HepG2 (cell line): Measurements from ENCODE around the gene COBLL1. TPM values are rescaled to one million over a fixed set of nuclear protein-coding genes. Genes with fewer than 3 reads are reported as not detected.

Experiments used
- ATAC-seq: fragments of 200-7000 bp; cut with Tn5 transposase; 3 replicates; pipeline ENCODE4 v1.9.1; 2020; ENCODE audit warnings: mild to moderate bottlenecking, moderate library complexity
- BruUV-seq: library from RNA; stranded (reverse); fragments of 400-500 nt; replicated peaks from 2 replicates; lab custom pipeline; 2021; lab: Mats Ljungman, UMichigan
- CTCF ChIA-PET: fragments of 300-600 bp; formaldehyde crosslinking; extraction: SDS; loops from one replicate; lab custom pipeline; 2021; ENCODE audit warnings: low total read pairs, inconsistent platforms, low intra/inter-chr PET ratio; lab: Yijun Ruan, JAX
- POLR2A ChIA-PET: fragments of 350-600 bp; sonication (Branson Sonifier 250); formaldehyde crosslinking; loops from one replicate; lab custom pipeline; 2020; ENCODE audit warnings: antibody characterized with exemption, inconsistent platforms; lab: Yijun Ruan, JAX
- DNase-seq: peaks from one replicate; pipeline ENCODE4 v3.0.0-alpha.2; 2015; ENCODE audit warnings: low spot score
- FAIRE-seq: peaks from 3 replicates; lab custom pipeline; 2011; peaks lifted over from hg19 to GRCh38; lab: Jason Lieb, UNC
- H2AFZ ChIP-seq: one replicate; pipeline ENCODE4 v1.6.1; 2011; ENCODE audit warnings: low read length, inconsistent platforms
- H3K27ac ChIP-seq: fragments of 300-600 bp; 3 replicates; pipeline ENCODE4 v1.8.0; 2011; ENCODE audit warnings: mixed run types, mild to moderate bottlenecking, mixed read lengths, low read length, inconsistent platforms; ENCODE audit not compliant: insufficient read depth; ENCODE audit errors: extremely low read length
- H3K27me3 ChIP-seq, 2 experiments: fragments of 200-600 bp in 1 of 2; 2 replicates in 1 of 2; 3 replicates in 1 of 2; pipeline versions ENCODE4 v1.6.0 to v1.8.0; 2011; ENCODE audit warnings: low read length in 2 of 2, mild to moderate bottlenecking in 2 of 2, moderate library complexity in 2 of 2, inconsistent platforms in 1 of 2; ENCODE audit not compliant: insufficient read depth in 2 of 2, control insufficient read depth in 1 of 2
- H3K36me3 ChIP-seq, 2 experiments: fragments of 200-600 bp in 1 of 2; replicated peaks in 1 of 2; 2 replicates in 1 of 2; 3 replicates in 1 of 2; pipeline versions ENCODE4 v1.5.1 to v1.8.0; 2011; ENCODE audit warnings: low read length in 2 of 2, inconsistent platforms in 1 of 2; ENCODE audit not compliant: insufficient read depth in 2 of 2, control insufficient read depth in 1 of 2
- H3K4me1 ChIP-seq: 2 replicates; pipeline ENCODE4 v1.5.1; 2012; ENCODE audit warnings: low read length, inconsistent platforms; ENCODE audit not compliant: insufficient read depth
- H3K4me2 ChIP-seq: 2 replicates; pipeline ENCODE4 v1.6.0; 2011; ENCODE audit warnings: low read depth, low read length, inconsistent platforms
- H3K4me3 ChIP-seq, 3 experiments: fragments of 200-600 bp in 1 of 3; sonication (generic), shearing (Covaris generic) in 1 of 3; replicated peaks in 1 of 3; 2 replicates each; pipeline ENCODE4 v1.5.1; 2011 to 2016; ENCODE audit warnings: low read length in 3 of 3, inconsistent platforms in 2 of 3, low read depth in 2 of 3, mild to moderate bottlenecking in 2 of 3, control low read depth in 1 of 3, mixed read lengths in 1 of 3; ENCODE audit not compliant: insufficient read depth in 1 of 3
- H3K79me2 ChIP-seq: one replicate; pipeline ENCODE4 v1.6.1; 2011; ENCODE audit warnings: low read length, inconsistent platforms; ENCODE audit not compliant: insufficient read depth
- H3K9ac ChIP-seq: 2 replicates; pipeline ENCODE4 v1.6.0; 2011; ENCODE audit warnings: mild to moderate bottlenecking, low read depth, low read length, inconsistent platforms; ENCODE audit not compliant: insufficient read depth
- H3K9me3 ChIP-seq: 2 replicates; pipeline ENCODE4 v1.5.1; 2012; ENCODE audit warnings: mild to moderate bottlenecking, low read length
- H4K20me1 ChIP-seq: 2 replicates; pipeline ENCODE4 v1.6.0; 2011; ENCODE audit warnings: inconsistent platforms, mild to moderate bottlenecking, low read length, moderate library complexity; ENCODE audit not compliant: insufficient read depth
- CENPT ChIP-seq: sonication (generic); formaldehyde crosslinking; IDR thresholded peaks from 2 replicates; pipeline ENCODE4 v1.8.0; 2022; ENCODE audit warnings: low read depth, mild to moderate bottlenecking, moderate library complexity, missing genetic modification reagents
- EP300 ChIP-seq, 3 experiments: sonication (generic) in 1 of 3; formaldehyde crosslinking in 1 of 3; IDR thresholded peaks; 2 replicates each; pipeline versions ENCODE4 v1.5.1 to v1.6.1; 2011 to 2020; ENCODE audit warnings: low read depth in 2 of 3, low read length in 2 of 3, borderline replicate concordance in 1 of 3, improper control_type of control experiment in 1 of 3, mild to moderate bottlenecking in 1 of 3, missing genetic modification reagents in 1 of 3, moderate library complexity in 1 of 3
- HMG20A ChIP-seq: IDR thresholded peaks from 2 replicates; pipeline ENCODE4 v1.6.1; 2016; ENCODE audit warnings: borderline replicate concordance
- IRX3 ChIP-seq: sonication (generic); formaldehyde crosslinking; IDR thresholded peaks from 2 replicates; pipeline ENCODE4 v1.8.1; 2023; ENCODE audit warnings: mild to moderate bottlenecking, low read depth, missing genetic modification reagents, borderline replicate concordance
- TBX2 ChIP-seq: sonication (generic); formaldehyde crosslinking; IDR thresholded peaks from 2 replicates; pipeline ENCODE4 v1.5.0; 2020; ENCODE audit warnings: missing genetic modification reagents, mild to moderate bottlenecking, borderline replicate concordance
- THYN1 ChIP-seq: sonication (generic); formaldehyde crosslinking; IDR thresholded peaks from 2 replicates; pipeline ENCODE4 v1.8.1; 2023; ENCODE audit warnings: low read depth, mild to moderate bottlenecking, moderate library complexity, missing genetic modification reagents, borderline replicate concordance
- ZFP41 ChIP-seq: sonication (generic); formaldehyde crosslinking; IDR thresholded peaks from 2 replicates; pipeline ENCODE4 v1.4.0; 2020; ENCODE audit warnings: mild to moderate bottlenecking, missing genetic modification reagents, borderline replicate concordance
- ZNF34 ChIP-seq: sonication (generic); formaldehyde crosslinking; IDR thresholded peaks from 2 replicates; pipeline ENCODE4 v1.4.0; 2020; ENCODE audit warnings: mild to moderate bottlenecking, missing genetic modification reagents, borderline replicate concordance
- ZNF446 ChIP-seq: sonication (generic); formaldehyde crosslinking; IDR thresholded peaks from 2 replicates; pipeline ENCODE4 v1.5.0; 2020; ENCODE audit warnings: mild to moderate bottlenecking, missing genetic modification reagents
- ZNF747 ChIP-seq: sonication (generic); formaldehyde crosslinking; IDR thresholded peaks from 2 replicates; pipeline ENCODE4 v1.8.1; 2023; ENCODE audit warnings: missing genetic modification reagents, mild to moderate bottlenecking, borderline replicate concordance
- WGBS: methylation state at CpG from one replicate; pipeline ENCODE4 v1.1.6; 2017; ENCODE audit warnings: low lambda C conversion rate; 5-methylcytosine and 5-hydroxymethylcytosine counted together
- in situ Hi-C: cut with HindIII; loops from 2 replicates; pipeline ENCODE4 v1.10.0; 2017; ENCODE audit warnings: low pct_unique_long_range_greater_than_20kb; ENCODE audit not compliant: extremely low pct_ligation_motif_present
- intact Hi-C: fragments of 100-400 bp; cut with micrococcal nuclease; formaldehyde crosslinking; loops from one replicate; pipeline ENCODE4 v1.10.0; 2022; ENCODE audit not compliant: unreplicated experiment
- polyA plus RNA-seq, 8 experiments: library from polyadenylated mRNA; depleted of rRNA in 3 of 8; stranded (reverse) in 7 of 8; unstranded in 1 of 8; fragments of >200 nt; fragmentation: Illumina TruSeq in 4 of 8; extraction: Trizol in 4 of 8; gene quantifications; 2 replicates each; pipeline versions ENCODE4 v1.2.1 to v1.2.3, GENCODE V29; 2011 to 2016; ENCODE audit warnings: low read depth in 4 of 8, missing spikeins in 1 of 8, mixed read lengths in 1 of 8; ENCODE audit not compliant: insufficient read depth in 1 of 8
- total RNA-seq, 5 experiments: library from RNA; depleted of rRNA; stranded (reverse); fragments of >200 nt; fragmentation: Illumina TruSeq; extraction: Trizol; gene quantifications; 2 replicates each; pipeline ENCODE4 v1.2.3, GENCODE V29; 2016; ENCODE audit warnings: low read depth in 1 of 5
- TF ChIP-seq, protein P1 (sequence below): sonication (generic); formaldehyde crosslinking; IDR thresholded peaks from 2 replicates; pipeline ENCODE4 v1.4.0; 2020; ENCODE audit warnings: missing genetic modification reagents, borderline replicate concordance
- TF ChIP-seq, protein P2 (sequence below): sonication (generic); formaldehyde crosslinking; IDR thresholded peaks from 2 replicates; pipeline ENCODE4 v1.4.0; 2020; ENCODE audit warnings: low read depth, missing genetic modification reagents

Gene COBLL1
- total and polyA plus RNA-seq, 2 of the 13 experiments (the other 11 are each of a cell fraction or from before 2014, with no cell fraction given), result 32.6 to 86.8 TPM

GRCh38 chr2:164711766-164712138, 129.9 kb downstream of the COBLL1 start (continued):
- TF ChIP-seq, protein P1, sequence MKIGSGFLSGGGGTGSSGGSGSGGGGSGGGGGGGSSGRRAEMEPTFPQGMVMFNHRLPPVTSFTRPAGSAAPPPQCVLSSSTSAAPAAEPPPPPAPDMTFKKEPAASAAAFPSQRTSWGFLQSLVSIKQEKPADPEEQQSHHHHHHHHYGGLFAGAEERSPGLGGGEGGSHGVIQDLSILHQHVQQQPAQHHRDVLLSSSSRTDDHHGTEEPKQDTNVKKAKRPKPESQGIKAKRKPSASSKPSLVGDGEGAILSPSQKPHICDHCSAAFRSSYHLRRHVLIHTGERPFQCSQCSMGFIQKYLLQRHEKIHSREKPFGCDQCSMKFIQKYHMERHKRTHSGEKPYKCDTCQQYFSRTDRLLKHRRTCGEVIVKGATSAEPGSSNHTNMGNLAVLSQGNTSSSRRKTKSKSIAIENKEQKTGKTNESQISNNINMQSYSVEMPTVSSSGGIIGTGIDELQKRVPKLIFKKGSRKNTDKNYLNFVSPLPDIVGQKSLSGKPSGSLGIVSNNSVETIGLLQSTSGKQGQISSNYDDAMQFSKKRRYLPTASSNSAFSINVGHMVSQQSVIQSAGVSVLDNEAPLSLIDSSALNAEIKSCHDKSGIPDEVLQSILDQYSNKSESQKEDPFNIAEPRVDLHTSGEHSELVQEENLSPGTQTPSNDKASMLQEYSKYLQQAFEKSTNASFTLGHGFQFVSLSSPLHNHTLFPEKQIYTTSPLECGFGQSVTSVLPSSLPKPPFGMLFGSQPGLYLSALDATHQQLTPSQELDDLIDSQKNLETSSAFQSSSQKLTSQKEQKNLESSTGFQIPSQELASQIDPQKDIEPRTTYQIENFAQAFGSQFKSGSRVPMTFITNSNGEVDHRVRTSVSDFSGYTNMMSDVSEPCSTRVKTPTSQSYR, result no peak
- no peak for TF ChIP-seq ZNF747 (CRISPR knock-in tag)
- TF ChIP-seq TBX2 (CRISPR knock-in tag), result 0 out of 2 replicates have a peak, but pooled peaks have one; percentile 44

DNA sequence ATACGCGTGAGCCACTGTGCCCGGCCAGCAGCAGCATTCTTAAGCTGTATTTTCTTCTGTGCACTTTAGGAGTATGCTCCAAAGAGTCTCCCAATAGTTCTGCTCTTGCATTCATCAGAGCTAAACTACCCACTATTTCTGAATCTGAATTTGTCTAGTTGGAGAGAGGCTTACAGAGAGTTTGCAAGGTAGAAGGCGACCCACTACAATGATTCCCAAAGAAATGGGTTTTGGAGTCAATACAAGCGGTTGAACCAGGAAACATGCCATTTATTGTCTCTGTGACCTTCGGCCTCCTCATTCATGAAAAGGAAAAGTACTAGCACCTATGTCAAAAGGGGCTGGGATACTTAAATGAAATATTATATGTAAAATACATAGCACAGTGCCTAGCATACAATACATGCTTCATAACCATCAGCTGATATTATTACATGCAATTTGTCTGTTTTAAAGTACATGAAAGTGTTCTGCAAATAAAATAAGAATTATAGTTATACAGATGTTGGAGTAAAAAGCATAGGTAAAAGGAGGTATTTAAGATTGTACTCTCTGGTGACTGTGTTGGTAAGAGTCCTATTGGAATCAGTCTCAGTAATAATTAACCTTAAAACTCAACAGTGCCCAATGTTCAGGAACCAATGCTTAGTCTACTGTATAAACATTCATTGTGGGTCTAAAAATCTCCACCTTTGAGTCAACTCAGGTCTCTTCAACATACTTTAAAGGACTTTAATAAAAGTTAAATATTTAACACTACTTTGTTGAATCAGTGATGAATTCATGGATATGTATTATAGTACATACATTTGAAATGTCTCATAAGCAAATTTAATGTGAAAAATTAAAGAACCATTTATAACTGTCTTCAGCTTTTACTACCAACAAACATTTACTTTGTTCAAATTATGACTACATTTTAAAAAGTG, 130.5 kb downstream of the COBLL1 start:
- Histone ChIP-seq H3K4me1 (peaks cover 94% of the 10 kb centered on the region), H3K9me3 (no peaks in the 10 kb centered on the region), H3K27me3 (no peaks in the 10 kb centered on the region), H3K9ac (peak overlapping the region; percentile 79), H3K4me3 (peak overlapping the region; percentile 24 to 54 (median 53)), H3K27ac (peak overlapping the region; percentile 96), H3K79me2 (peaks cover 2% of the 10 kb centered on the region), H3K4me2 (peak overlapping the region; percentile 80), H3K36me3 (no peaks in the 10 kb centered on the region; a peak in 2 of 5 replicates), H2AFZ (no peak overlapping the region), H4K20me1 (no peaks in the 10 kb centered on the region)
- FAIRE-seq (peak; percentile 50), DNase-seq (peak; percentile 98), ATAC-seq (peak; percentile 96)
- ChIA-PET POLR2A (interaction anchor here (0.6 to 1.4 kb wide), 3 partner anchors 18 to 89 kb away, joined by 3 to 8 read pairs (median 3); partner anchors contain the start of gene GRB14), CTCF (interaction anchor here (2.2 to 2.6 kb wide), 2 partner anchors 14 to 17 kb away, joined by 6 to 7 read pairs; no protein-coding TSS in a partner anchor)
- no TSS peak for BruUV-seq
- 2% methylated on average over 6 of the region's 6 CpGs for WGBS
- intact Hi-C loops, result loop anchor here (1.0 to 2.0 kb wide), 3 partner anchors 18 to 111 kb away; partner anchors contain the start of gene GRB14
- in situ Hi-C loops, result loop anchor here (5.0 kb wide), 1 partner anchor 144 kb away; no protein-coding TSS in a partner anchor
- TF ChIP-seq HMG20A (peak; percentile 71; the same call in 1 of the 2 replicates), IRX3 (CRISPR knock-in tag) (no peak), ZNF446 (no peak), ZNF34 (CRISPR knock-in tag) (0 out of 2 replicates have a peak, but pooled peaks have one; percentile 50), THYN1 (CRISPR knock-in tag) (0 out of 2 replicates have a peak, but pooled peaks have one; percentile 9), ZFP41 (no peak), CENPT (CRISPR knock-in tag) (no peak), EP300 (IDR thresholded peaks at IDR 0.05; ENCODE audit: low read depth in 2 of 2, low read length in 2 of 2) (peak in 1 of 2 experiments; percentile 81; a peak in 2 of 4 replicates), EP300 (CRISPR knock-in tag; IDR thresholded peaks at IDR 0.05; ENCODE audit: borderline replicate concordance) (peak; percentile 32; the same call in 1 of the 2 replicates)
- TF ChIP-seq, protein P2, sequence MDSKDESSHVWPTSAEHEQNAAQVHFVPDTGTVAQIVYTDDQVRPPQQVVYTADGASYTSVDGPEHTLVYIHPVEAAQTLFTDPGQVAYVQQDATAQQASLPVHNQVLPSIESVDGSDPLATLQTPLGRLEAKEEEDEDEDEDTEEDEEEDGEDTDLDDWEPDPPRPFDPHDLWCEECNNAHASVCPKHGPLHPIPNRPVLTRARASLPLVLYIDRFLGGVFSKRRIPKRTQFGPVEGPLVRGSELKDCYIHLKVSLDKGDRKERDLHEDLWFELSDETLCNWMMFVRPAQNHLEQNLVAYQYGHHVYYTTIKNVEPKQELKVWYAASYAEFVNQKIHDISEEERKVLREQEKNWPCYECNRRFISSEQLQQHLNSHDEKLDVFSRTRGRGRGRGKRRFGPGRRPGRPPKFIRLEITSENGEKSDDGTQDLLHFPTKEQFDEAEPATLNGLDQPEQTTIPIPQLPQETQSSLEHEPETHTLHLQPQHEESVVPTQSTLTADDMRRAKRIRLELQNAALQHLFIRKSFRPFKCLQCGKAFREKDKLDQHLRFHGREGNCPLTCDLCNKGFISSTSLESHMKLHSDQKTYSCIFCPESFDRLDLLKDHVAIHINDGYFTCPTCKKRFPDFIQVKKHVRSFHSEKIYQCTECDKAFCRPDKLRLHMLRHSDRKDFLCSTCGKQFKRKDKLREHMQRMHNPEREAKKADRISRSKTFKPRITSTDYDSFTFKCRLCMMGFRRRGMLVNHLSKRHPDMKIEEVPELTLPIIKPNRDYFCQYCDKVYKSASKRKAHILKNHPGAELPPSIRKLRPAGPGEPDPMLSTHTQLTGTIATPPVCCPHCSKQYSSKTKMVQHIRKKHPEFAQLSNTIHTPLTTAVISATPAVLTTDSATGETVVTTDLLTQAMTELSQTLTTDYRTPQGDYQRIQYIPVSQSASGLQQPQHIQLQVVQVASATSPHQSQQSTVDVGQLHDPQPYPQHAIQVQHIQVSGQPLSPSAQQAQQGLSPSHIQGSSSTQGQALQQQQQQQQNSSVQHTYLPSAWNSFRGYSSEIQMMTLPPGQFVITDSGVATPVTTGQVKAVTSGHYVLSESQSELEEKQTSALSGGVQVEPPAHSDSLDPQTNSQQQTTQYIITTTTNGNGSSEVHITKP, result peak; percentile 53; the same call in 1 of the 2 replicates
